ENCODE measurements around the gene NBEAL2. TPM values are rescaled to one million over a fixed set of nuclear protein-coding genes. Genes with fewer than 3 reads are reported as not detected.
A peak's percentile ranks its signal among the peaks of the same experiment; 100 is the strongest.

NBEAL2 gene
- total and polyA plus RNA-seq, 2 of the 4 experiments (the other 2 are of a cell fraction), result 2.2 to 12.5 TPM

DNA sequence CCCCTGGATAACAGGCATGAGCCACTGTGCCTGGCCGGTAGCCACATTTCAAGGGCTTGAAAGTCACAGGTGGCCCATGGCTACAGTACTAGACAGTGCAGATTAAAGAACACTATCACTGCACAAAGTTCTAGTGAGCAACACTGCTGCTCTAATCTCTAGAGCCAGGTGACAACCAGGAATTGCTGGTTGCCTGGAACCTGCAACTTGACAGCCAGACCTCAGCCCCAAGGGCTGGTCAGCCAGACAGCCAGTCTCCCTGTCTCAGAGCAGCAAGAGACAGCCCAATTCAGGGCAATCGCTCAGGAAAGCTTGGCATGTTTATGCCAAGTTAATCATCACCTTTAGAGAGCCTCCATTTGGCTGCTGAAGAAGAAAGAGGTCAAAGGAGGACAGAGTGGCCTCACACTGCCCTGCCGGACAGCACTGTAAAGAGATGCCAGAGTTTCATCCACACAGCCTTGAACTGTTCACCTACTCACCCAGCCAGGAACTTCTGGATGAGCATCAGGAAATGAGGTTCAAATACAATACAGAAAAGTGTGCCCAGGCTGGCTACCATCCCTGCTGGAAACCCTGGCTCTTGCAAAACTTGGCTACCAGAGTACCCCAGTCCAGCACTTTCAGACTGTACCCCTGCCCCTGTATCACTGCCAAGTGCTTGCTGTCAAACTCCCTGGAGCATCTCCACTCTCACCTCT is 8.9 kb upstream of the NBEAL2 start:
- Histone ChIP-seq H3K27ac (ENCODE audit: insufficient read depth, low read length) (peak overlapping the region; percentile 21; the same call in 1 of the 2 replicates), H3K4me3 (ENCODE audit: insufficient read depth, low read depth, low read length) (no peak overlapping the region), H4K91ac (ENCODE audit: insufficient read depth, low read depth, low read length) (no peak overlapping the region), H3K27me3 (ENCODE audit: control insufficient read depth, insufficient read depth, low read length) (no peaks in the 10 kb centered on the region), H4K8ac (ENCODE audit: low read depth in 2 of 2, low read length in 2 of 2) (no peak overlapping the region), H3K4ac (ENCODE audit: low read depth, low read length) (no peak overlapping the region), H3K23ac (ENCODE audit: low read depth, low read length) (no peak overlapping the region), H2AK9ac (replicated peaks; ENCODE audit: low read depth, low read length, poor library complexity) (no peak overlapping the region), H3K56ac (ENCODE audit: extremely low read depth, insufficient read depth, low read length) (no peak overlapping the region), H3K14ac (replicated peaks; ENCODE audit: low read depth, low read length) (no peak overlapping the region), H3K9me3 (ENCODE audit: control insufficient read depth, insufficient read depth, low read length) (no peaks in the 10 kb centered on the region), H3K18ac (ENCODE audit: low read depth, low read length) (no peak overlapping the region), H2BK20ac (ENCODE audit: low read depth, low read length) (no peak overlapping the region), H4K5ac (ENCODE audit: low read depth, low read length) (no peak overlapping the region), H2BK5ac (ENCODE audit: low read depth, low read length, poor library complexity, severe bottlenecking) (peak overlapping the region; percentile 8), H2AK5ac (ENCODE audit: low read depth, low read length) (no peak overlapping the region), H3K79me1 (ENCODE audit: low read depth in 1 of 2, low read length in 2 of 2) (peaks cover 31 to 76% of the 10 kb centered on the region in 2 experiments), H4K20me1 (ENCODE audit: insufficient read depth, low read length) (peaks cover 83% of the 10 kb centered on the region), H3K9me1 (ENCODE audit: insufficient read depth, low read length) (peaks cover 34% of the 10 kb centered on the region), H3K4me1 (ENCODE audit: control insufficient read depth, insufficient read depth, low read length) (peaks cover 18% of the 10 kb centered on the region), H2BK120ac (ENCODE audit: low read depth, low read length) (no peak overlapping the region), H3K36me3 (ENCODE audit: control insufficient read depth, insufficient read depth, low read length) (peaks cover 7% of the 10 kb centered on the region), H3K9ac (ENCODE audit: low read depth, low read length) (no peak overlapping the region; the same call in 1 of the 2 replicates), H2BK15ac (ENCODE audit: low read depth, low read length) (no peak overlapping the region), H2AFZ (replicated peaks; ENCODE audit: low read length, poor library complexity) (no peak overlapping the region), H3K4me2 (ENCODE audit: low read depth, low read length) (peak overlapping the region; percentile 0; the same call in 1 of the 2 replicates)
- DNase-seq (no peak), ATAC-seq (ENCODE audit: low read depth) (peak; percentile 62)
- CTCF ChIA-PET, result interaction anchor here (1.1 kb wide), 1 partner anchor 35 kb away, joined by 4 read pairs; no protein-coding TSS in a partner anchor
- 53% methylated on average over 2 of the region's 3 CpGs; no CpG with 5 or more reads in 1 of the 2 experiments for WGBS, 2 experiments (ENCODE audit: extremely low coverage in 2 of 2, insufficient read length in 1 of 2)
- TF ChIP-seq RAD21 (IDR thresholded peaks at IDR 0.05; ENCODE audit: low read length) (no peak), MAZ (IDR thresholded peaks at IDR 0.05; ENCODE audit: borderline replicate concordance, low read depth, low read length) (no peak), POLR2A (IDR thresholded peaks at IDR 0.05; ENCODE audit: low read depth, low read length) (no peak), MAFK (IDR thresholded peaks at IDR 0.05; ENCODE audit: low read depth, low read length) (no peak), NFE2L2 (IDR thresholded peaks at IDR 0.05; ENCODE audit: low read depth, low read length) (no peak), FOS (IDR thresholded peaks at IDR 0.05; ENCODE audit: low read depth, low read length) (no peak), MXI1 (IDR thresholded peaks at IDR 0.05; ENCODE audit: borderline replicate concordance, low read depth, low read length) (no peak), RFX5 (IDR thresholded peaks at IDR 0.05; ENCODE audit: low read depth, low read length) (no peak), CEBPB (IDR thresholded peaks at IDR 0.05; ENCODE audit: low read depth, low read length) (no peak)
- TF ChIP-seq, protein P1, sequence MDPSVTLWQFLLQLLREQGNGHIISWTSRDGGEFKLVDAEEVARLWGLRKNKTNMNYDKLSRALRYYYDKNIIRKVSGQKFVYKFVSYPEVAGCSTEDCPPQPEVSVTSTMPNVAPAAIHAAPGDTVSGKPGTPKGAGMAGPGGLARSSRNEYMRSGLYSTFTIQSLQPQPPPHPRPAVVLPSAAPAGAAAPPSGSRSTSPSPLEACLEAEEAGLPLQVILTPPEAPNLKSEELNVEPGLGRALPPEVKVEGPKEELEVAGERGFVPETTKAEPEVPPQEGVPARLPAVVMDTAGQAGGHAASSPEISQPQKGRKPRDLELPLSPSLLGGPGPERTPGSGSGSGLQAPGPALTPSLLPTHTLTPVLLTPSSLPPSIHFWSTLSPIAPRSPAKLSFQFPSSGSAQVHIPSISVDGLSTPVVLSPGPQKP (IDR thresholded peaks at IDR 0.05; ENCODE audit: borderline replicate concordance, low read depth, low read length), result no peak
- TF ChIP-seq, protein P2, sequence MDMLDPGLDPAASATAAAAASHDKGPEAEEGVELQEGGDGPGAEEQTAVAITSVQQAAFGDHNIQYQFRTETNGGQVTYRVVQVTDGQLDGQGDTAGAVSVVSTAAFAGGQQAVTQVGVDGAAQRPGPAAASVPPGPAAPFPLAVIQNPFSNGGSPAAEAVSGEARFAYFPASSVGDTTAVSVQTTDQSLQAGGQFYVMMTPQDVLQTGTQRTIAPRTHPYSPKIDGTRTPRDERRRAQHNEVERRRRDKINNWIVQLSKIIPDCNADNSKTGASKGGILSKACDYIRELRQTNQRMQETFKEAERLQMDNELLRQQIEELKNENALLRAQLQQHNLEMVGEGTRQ (IDR thresholded peaks at IDR 0.05; ENCODE audit: low read depth, low read length), result no peak
- TF ChIP-seq, protein P3, sequence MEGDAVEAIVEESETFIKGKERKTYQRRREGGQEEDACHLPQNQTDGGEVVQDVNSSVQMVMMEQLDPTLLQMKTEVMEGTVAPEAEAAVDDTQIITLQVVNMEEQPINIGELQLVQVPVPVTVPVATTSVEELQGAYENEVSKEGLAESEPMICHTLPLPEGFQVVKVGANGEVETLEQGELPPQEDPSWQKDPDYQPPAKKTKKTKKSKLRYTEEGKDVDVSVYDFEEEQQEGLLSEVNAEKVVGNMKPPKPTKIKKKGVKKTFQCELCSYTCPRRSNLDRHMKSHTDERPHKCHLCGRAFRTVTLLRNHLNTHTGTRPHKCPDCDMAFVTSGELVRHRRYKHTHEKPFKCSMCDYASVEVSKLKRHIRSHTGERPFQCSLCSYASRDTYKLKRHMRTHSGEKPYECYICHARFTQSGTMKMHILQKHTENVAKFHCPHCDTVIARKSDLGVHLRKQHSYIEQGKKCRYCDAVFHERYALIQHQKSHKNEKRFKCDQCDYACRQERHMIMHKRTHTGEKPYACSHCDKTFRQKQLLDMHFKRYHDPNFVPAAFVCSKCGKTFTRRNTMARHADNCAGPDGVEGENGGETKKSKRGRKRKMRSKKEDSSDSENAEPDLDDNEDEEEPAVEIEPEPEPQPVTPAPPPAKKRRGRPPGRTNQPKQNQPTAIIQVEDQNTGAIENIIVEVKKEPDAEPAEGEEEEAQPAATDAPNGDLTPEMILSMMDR (conservative IDR thresholded peaks at IDR 0.05; ENCODE audit: low read depth, low read length), result no peak
- intact Hi-C loops (cut with micrococcal nuclease), result no loop called here
- dilution Hi-C loops (cut with HindIII; ENCODE audit: low sequenced_read_pairs, unreplicated experiment), result no loop called here
- POLR2A ChIA-PET (ENCODE audit: unreplicated experiment), result no interaction called here
- in situ Hi-C loops (cut with MboI; ENCODE audit: low sequenced_read_pairs), result no loop called here
- BruUV-seq (replicated peaks), result no TSS peak
